ENCODE measurements around the gene COL6A2. TPM values are rescaled to one million over a fixed set of nuclear protein-coding genes. Genes with fewer than 3 reads are reported as not detected.

Gene COL6A2
- total RNA-seq, 1 experiment from 2014 or later = 22.0 TPM

- no peak overlapping the region for H2AFZ ChIP-seq
- no peaks in the 10 kb centered on the region for H3K4me1 ChIP-seq (replicated peaks; ENCODE audit: insufficient read depth)
- H3K27ac ChIP-seq = no peak overlapping the region
- no peaks in the 10 kb centered on the region for H3F3A ChIP-seq (ENCODE audit: insufficient read depth, low read depth)
- H3K79me2 ChIP-seq (ENCODE audit: low read depth) = no peaks in the 10 kb centered on the region
- no peaks in the 10 kb centered on the region for H3K27me3 ChIP-seq (ENCODE audit: insufficient read depth, low read depth)
- H3K9me3 ChIP-seq (ENCODE audit: insufficient read depth, low read depth) = no peaks in the 10 kb centered on the region
- POLR2A ChIA-PET (ENCODE audit: unreplicated experiment) = no interaction called here
- DNase-seq = no peak
- H4K20me1 ChIP-seq (ENCODE audit: insufficient read depth) = no peaks in the 10 kb centered on the region
- intact Hi-C loops (cut with micrococcal nuclease; ENCODE audit: unreplicated experiment) = no loop called here
- H3K4me2 ChIP-seq = no peak overlapping the region
- H3K36me3 ChIP-seq (ENCODE audit: low read depth) = no peaks in the 10 kb centered on the region
- no peaks in the 10 kb centered on the region for H3K9me2 ChIP-seq (ENCODE audit: insufficient read depth)
- no TSS peak for BruUV-seq (replicated peaks)
- H3K4me3 ChIP-seq = no peak overlapping the region
- no peak for TF ChIP-seq CTCF (conservative IDR thresholded peaks at IDR 0.05)
- no peak for TF ChIP-seq EZH2 (IDR thresholded peaks at IDR 0.05; ENCODE audit: low read depth)
- CTCF ChIA-PET = no interaction called here
Observed at GRCh38 chr21:46135782-46136395, 38.0 kb downstream of the COL6A2 start.

GRCh38 chr21:46136739-46137349, 38.9 kb downstream of the COL6A2 start:
- Histone ChIP-seq H3K9me3 (ENCODE audit: insufficient read depth, low read depth) (no peaks in the 10 kb centered on the region), H3F3A (ENCODE audit: insufficient read depth, low read depth) (no peaks in the 10 kb centered on the region), H3K9me2 (ENCODE audit: insufficient read depth) (no peaks in the 10 kb centered on the region), H3K79me2 (ENCODE audit: low read depth) (no peaks in the 10 kb centered on the region), H4K20me1 (ENCODE audit: insufficient read depth) (no peaks in the 10 kb centered on the region), H3K4me1 (replicated peaks; ENCODE audit: insufficient read depth) (no peaks in the 10 kb centered on the region), H3K27me3 (ENCODE audit: insufficient read depth, low read depth) (no peaks in the 10 kb centered on the region), H2AFZ (no peak overlapping the region), H3K27ac (no peak overlapping the region), H3K4me2 (no peak overlapping the region), H3K4me3 (no peak overlapping the region), H3K36me3 (ENCODE audit: low read depth) (no peaks in the 10 kb centered on the region)
- no TSS peak for BruUV-seq (replicated peaks)
- TF ChIP-seq EZH2 (IDR thresholded peaks at IDR 0.05; ENCODE audit: low read depth) (no peak), CTCF (conservative IDR thresholded peaks at IDR 0.05) (no peak)
- POLR2A ChIA-PET (ENCODE audit: unreplicated experiment) = no interaction called here
- intact Hi-C loops (cut with micrococcal nuclease; ENCODE audit: unreplicated experiment) = no loop called here
- CTCF ChIA-PET = no interaction called here
- no peak for DNase-seq

GRCh38 chr21:46137908-46138307, 40.0 kb downstream of the COL6A2 start:
- no TSS peak for BruUV-seq (replicated peaks)
- intact Hi-C loops (cut with micrococcal nuclease; ENCODE audit: unreplicated experiment) = no loop called here
- DNase-seq = no peak
- Histone ChIP-seq H3K4me3 (no peak overlapping the region), H4K20me1 (ENCODE audit: insufficient read depth) (no peaks in the 10 kb centered on the region), H3K27me3 (ENCODE audit: insufficient read depth, low read depth) (no peaks in the 10 kb centered on the region), H3K4me2 (no peak overlapping the region), H3K79me2 (ENCODE audit: low read depth) (no peaks in the 10 kb centered on the region), H3K4me1 (replicated peaks; ENCODE audit: insufficient read depth) (no peaks in the 10 kb centered on the region), H3K9me2 (ENCODE audit: insufficient read depth) (no peaks in the 10 kb centered on the region), H3K27ac (no peak overlapping the region), H3F3A (ENCODE audit: insufficient read depth, low read depth) (no peaks in the 10 kb centered on the region), H3K36me3 (ENCODE audit: low read depth) (no peaks in the 10 kb centered on the region), H2AFZ (no peak overlapping the region), H3K9me3 (ENCODE audit: insufficient read depth, low read depth) (no peaks in the 10 kb centered on the region)
- TF ChIP-seq EZH2 (IDR thresholded peaks at IDR 0.05; ENCODE audit: low read depth) (no peak), CTCF (conservative IDR thresholded peaks at IDR 0.05) (no peak)
- CTCF ChIA-PET = no interaction called here
- POLR2A ChIA-PET (ENCODE audit: unreplicated experiment) = no interaction called here
